Keratinocyte (primary cell): ENCODE measurements around the gene ROCK1. TPM values are rescaled to one million over a fixed set of nuclear protein-coding genes. Genes with fewer than 3 reads are reported as not detected.

Experiments used
- DNase-seq: peaks from one replicate; pipeline ENCODE4 v3.0.0-alpha.2; 2011; ENCODE audit warnings: low read depth, missing footprints, low spot score
- FAIRE-seq: peaks from 2 replicates; lab custom pipeline; 2011; peaks lifted over from hg19 to GRCh38; lab: Jason Lieb, UNC
- H2AFZ ChIP-seq: 2 replicates; pipeline ENCODE4 v1.6.0; 2012; ENCODE audit warnings: low read length, control low read depth, inconsistent platforms; ENCODE audit not compliant: control insufficient read depth
- H3K27ac ChIP-seq: 2 replicates; pipeline ENCODE4 v1.5.1; 2011; ENCODE audit warnings: low read length; ENCODE audit not compliant: control insufficient read depth, insufficient read depth
- H3K27me3 ChIP-seq: 3 replicates; pipeline ENCODE4 v1.6.0; 2011; ENCODE audit warnings: low read length; ENCODE audit not compliant: control insufficient read depth, insufficient read depth; ENCODE audit errors: extremely low read depth
- H3K36me3 ChIP-seq, 2 experiments: 2 replicates in 1 of 2; 3 replicates in 1 of 2; pipeline ENCODE4 v1.5.1; 2011; ENCODE audit warnings: low read length in 2 of 2, mild to moderate bottlenecking in 1 of 2; ENCODE audit not compliant: control insufficient read depth in 2 of 2, insufficient read depth in 2 of 2; ENCODE audit errors: extremely low read depth in 1 of 2
- H3K4me1 ChIP-seq: 3 replicates; pipeline ENCODE4 v1.5.1; 2011; ENCODE audit warnings: low read length; ENCODE audit not compliant: control insufficient read depth, insufficient read depth; ENCODE audit errors: extremely low read depth
- H3K4me2 ChIP-seq: 3 replicates; pipeline ENCODE4 v1.6.0; 2011; ENCODE audit warnings: low read depth, low read length; ENCODE audit not compliant: control insufficient read depth, insufficient read depth; ENCODE audit errors: extremely low read depth
- H3K4me3 ChIP-seq, 3 experiments: fragments of 200-600 bp in 1 of 3; sonication (generic) in 1 of 3; 2 replicates in 2 of 3; 3 replicates in 1 of 3; pipeline ENCODE4 v1.5.1; 2011 to 2016; ENCODE audit warnings: low read length in 3 of 3, mild to moderate bottlenecking in 3 of 3, control low read depth in 2 of 3, inconsistent platforms in 1 of 3, low read depth in 1 of 3, mixed read lengths in 1 of 3, mixed run types in 1 of 3, moderate library complexity in 1 of 3; ENCODE audit not compliant: control insufficient read depth in 2 of 3, insufficient read depth in 2 of 3; ENCODE audit errors: extremely low read depth in 1 of 3
- H3K79me2 ChIP-seq: 2 replicates; pipeline ENCODE4 v1.6.0; 2012; ENCODE audit warnings: low read length; ENCODE audit not compliant: control insufficient read depth, insufficient read depth
- H3K9ac ChIP-seq: 3 replicates; pipeline ENCODE4 v1.6.0; 2011; ENCODE audit warnings: low read length; ENCODE audit not compliant: control insufficient read depth, insufficient read depth; ENCODE audit errors: extremely low read depth
- H3K9me1 ChIP-seq: 3 replicates; pipeline ENCODE4 v1.6.0; 2011; ENCODE audit warnings: low read length; ENCODE audit not compliant: control insufficient read depth, insufficient read depth; ENCODE audit errors: extremely low read depth
- H3K9me3 ChIP-seq: 2 replicates; pipeline ENCODE4 v1.5.1; 2012; ENCODE audit warnings: low read depth, low read length; ENCODE audit not compliant: control insufficient read depth
- H4K20me1 ChIP-seq: 3 replicates; pipeline ENCODE4 v1.6.0; 2011; ENCODE audit warnings: low read length; ENCODE audit not compliant: control insufficient read depth, insufficient read depth; ENCODE audit errors: extremely low read depth
- EZH2 ChIP-seq: IDR thresholded peaks from one replicate; pipeline ENCODE4 v1.6.1; 2012; ENCODE audit warnings: inconsistent platforms, mild to moderate bottlenecking, low read length, moderate library complexity
- dilution Hi-C: fragments of 300-500 bp; cut with MboI; formaldehyde crosslinking; loops from one replicate; pipeline ENCODE4 v1.7.0; 2020; ENCODE audit warnings: low sequenced_read_pairs; ENCODE audit not compliant: extremely low pct_ligation_motif_present
- polyA plus RNA-seq, 5 experiments: library from polyadenylated mRNA; depleted of rRNA in 3 of 5; stranded (reverse) in 3 of 5; stranded (forward) in 1 of 5; unstranded in 1 of 5; fragments of >200 nt; gene quantifications; 1 replicate in 1 of 5; 2 replicates in 3 of 5; 3 replicates in 1 of 5; pipeline versions ENCODE4 v1.2.1 to v1.2.3, GENCODE V29; 2011 to 2012; ENCODE audit warnings: missing spikeins in 2 of 5, low read depth in 1 of 5, low replicate concordance in 1 of 5
- TF ChIP-seq, protein P1 (sequence below), 3 experiments: IDR thresholded peaks in 1 of 3; conservative IDR thresholded peaks in 1 of 3; optimal IDR thresholded peaks in 1 of 3; 2 replicates in 2 of 3; 3 replicates in 1 of 3; pipeline versions ENCODE3 to v1.5.1; 2011; ENCODE audit warnings: low read length in 3 of 3, mild to moderate bottlenecking in 3 of 3, moderate library complexity in 2 of 3, control low read depth in 1 of 3, inconsistent platforms in 1 of 3; ENCODE audit not compliant: insufficient read depth in 2 of 3; ENCODE audit errors: extremely low read depth in 1 of 3

ROCK1 gene
- polyA plus RNA-seq, 1 donor (not counting 4 experiments of a cell fraction or from before 2014, with no cell fraction given), result 25.9 TPM

DNA sequence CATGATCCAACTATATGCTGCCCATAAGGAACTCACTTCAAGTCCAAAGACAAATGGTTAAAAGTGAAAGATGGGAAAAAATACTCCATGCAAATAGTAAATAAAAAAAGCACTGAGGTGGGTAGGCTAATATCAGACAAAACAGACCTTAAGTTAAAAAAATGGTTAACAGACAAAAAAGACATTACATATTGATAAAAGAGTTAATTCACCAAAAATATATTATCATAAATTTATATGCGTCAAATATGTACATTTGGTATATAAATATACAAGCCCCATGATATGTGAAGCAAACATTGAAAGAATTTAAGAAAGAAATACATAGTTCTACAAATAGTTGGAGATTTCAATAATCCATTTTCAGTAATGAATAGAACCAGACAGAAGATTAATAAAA lies 31.0 kb downstream of the ROCK1 start:
- H3K36me3 ChIP-seq, result no peaks in the 10 kb centered on the region
- no peak overlapping the region for H3K4me2 ChIP-seq
- no peak overlapping the region for H3K9ac ChIP-seq
- H3K27me3 ChIP-seq, result no peaks in the 10 kb centered on the region
- TF ChIP-seq, protein P1, sequence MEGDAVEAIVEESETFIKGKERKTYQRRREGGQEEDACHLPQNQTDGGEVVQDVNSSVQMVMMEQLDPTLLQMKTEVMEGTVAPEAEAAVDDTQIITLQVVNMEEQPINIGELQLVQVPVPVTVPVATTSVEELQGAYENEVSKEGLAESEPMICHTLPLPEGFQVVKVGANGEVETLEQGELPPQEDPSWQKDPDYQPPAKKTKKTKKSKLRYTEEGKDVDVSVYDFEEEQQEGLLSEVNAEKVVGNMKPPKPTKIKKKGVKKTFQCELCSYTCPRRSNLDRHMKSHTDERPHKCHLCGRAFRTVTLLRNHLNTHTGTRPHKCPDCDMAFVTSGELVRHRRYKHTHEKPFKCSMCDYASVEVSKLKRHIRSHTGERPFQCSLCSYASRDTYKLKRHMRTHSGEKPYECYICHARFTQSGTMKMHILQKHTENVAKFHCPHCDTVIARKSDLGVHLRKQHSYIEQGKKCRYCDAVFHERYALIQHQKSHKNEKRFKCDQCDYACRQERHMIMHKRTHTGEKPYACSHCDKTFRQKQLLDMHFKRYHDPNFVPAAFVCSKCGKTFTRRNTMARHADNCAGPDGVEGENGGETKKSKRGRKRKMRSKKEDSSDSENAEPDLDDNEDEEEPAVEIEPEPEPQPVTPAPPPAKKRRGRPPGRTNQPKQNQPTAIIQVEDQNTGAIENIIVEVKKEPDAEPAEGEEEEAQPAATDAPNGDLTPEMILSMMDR (optimal IDR thresholded peaks at IDR 0.05 in 1 of 3, IDR thresholded peaks at IDR 0.05 in 1 of 3, conservative IDR thresholded peaks at IDR 0.05 in 1 of 3; ENCODE audit: extremely low read depth in 1 of 3, insufficient read depth in 2 of 3, low read length in 3 of 3), result no peak
- no peak for TF ChIP-seq EZH2
- H3K9me1 ChIP-seq, result no peaks in the 10 kb centered on the region
- no peak overlapping the region for H3K27ac ChIP-seq
- no peak for DNase-seq
- dilution Hi-C loops, result no loop called here
- FAIRE-seq, result no peak
- peaks cover 21% of the 10 kb centered on the region for H4K20me1 ChIP-seq
- H3K4me1 ChIP-seq, result peaks cover under 1% of the 10 kb centered on the region
- H3K79me2 ChIP-seq, result peaks cover 94% of the 10 kb centered on the region
- H2AFZ ChIP-seq, result no peak overlapping the region
- no peaks in the 10 kb centered on the region for H3K9me3 ChIP-seq
- no peak overlapping the region for H3K4me3 ChIP-seq

DNA sequence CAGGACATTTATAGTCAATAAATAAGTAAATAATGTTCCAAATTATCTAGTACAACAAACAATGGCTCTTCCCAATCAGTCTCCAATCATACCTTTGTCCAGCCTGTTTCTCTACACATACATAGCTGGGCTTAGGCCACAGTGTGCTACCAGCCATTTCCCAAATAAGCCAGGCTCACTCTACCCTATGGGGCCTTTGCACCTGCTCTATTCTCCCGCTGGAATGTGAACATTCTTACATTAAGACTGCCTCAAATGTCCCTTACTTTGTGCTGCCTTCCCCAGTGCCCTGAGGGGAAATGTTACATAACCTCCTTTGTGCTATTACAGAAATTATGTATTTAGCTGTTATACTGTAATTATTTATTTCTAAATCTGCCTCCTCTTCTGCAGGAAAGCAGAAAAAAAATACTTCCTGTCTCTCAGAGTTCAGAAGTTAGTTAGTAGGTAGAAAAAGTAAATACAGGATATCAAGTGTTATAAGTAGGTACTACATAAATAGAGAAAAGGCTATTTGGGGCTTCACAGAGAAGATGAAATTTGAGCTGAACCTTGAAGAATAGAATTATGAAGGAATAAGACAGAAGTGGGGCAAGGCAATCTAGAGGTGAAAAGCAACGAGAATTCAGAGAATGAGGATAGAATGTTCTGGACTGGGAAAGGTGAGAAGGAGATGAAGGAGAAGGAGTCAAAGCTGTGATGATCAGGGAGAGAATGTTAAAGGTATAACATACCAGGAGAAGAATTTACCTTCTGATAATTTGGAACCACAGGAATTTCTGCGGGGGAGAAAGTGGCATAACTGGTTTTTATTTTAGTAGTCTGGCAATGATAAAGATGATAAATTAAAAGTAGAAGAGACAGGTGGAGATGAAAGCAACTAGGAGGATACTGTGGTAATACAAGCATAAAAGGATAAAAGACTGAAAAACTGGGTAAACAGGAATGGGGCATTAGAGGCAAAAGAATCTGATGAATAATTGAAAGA lies 37.0 kb downstream of the ROCK1 start:
- Histone ChIP-seq H2AFZ (no peak overlapping the region), H3K9me3 (no peaks in the 10 kb centered on the region), H3K4me2 (peak overlapping the region; percentile 31), H3K27ac (no peak overlapping the region), H3K9me1 (peaks cover 2% of the 10 kb centered on the region), H3K9ac (no peak overlapping the region), H3K27me3 (no peaks in the 10 kb centered on the region), H3K4me1 (peaks cover 15% of the 10 kb centered on the region), H4K20me1 (peaks cover 27% of the 10 kb centered on the region), H3K36me3 (no peaks in the 10 kb centered on the region), H3K4me3 (peak overlapping the region in 1 of 3 experiments; percentile 14), H3K79me2 (peaks cover 86% of the 10 kb centered on the region)
- FAIRE-seq, result no peak
- dilution Hi-C loops, result no loop called here
- no peak for DNase-seq
- TF ChIP-seq, protein P1 (optimal IDR thresholded peaks at IDR 0.05 in 1 of 3, IDR thresholded peaks at IDR 0.05 in 1 of 3, conservative IDR thresholded peaks at IDR 0.05 in 1 of 3; ENCODE audit: extremely low read depth in 1 of 3, insufficient read depth in 2 of 3, low read length in 3 of 3), result no peak
- TF ChIP-seq EZH2, result no peak
